ENCODE measurements around the gene PIGL. TPM values are rescaled to one million over a fixed set of nuclear protein-coding genes. Genes with fewer than 3 reads are reported as not detected.
"Not testable (repeated sequence)": the region's sequence is repeated elsewhere in the genome, so short reads cannot be mapped to it uniquely, and the experiment has no call there.

PIGL gene
- total RNA-seq, 1 donor from 2014 or later = 53.0 TPM

DNA sequence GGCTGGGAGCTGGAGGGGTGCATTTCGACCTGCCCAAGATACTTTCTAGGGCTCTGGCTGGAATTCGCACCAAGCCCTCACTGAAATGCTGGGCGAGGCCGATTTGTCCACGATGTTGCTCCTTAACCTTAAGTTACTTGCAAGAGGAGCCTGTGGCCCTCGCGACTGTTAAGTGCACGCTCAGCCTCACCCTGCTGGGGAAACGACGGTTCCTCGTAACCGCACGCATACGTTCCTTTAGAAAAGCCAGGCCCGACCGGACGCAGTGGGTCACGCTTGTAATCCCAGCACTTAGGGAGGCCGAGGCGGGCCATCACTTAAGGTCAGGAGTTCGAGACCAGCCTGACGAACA, 1.1 kb upstream of the PIGL start:
- H3K27me3 ChIP-seq (ENCODE audit: control insufficient read depth, insufficient read depth, low read length) = no peaks in the 10 kb centered on the region
- H3K36me3 ChIP-seq (ENCODE audit: control insufficient read depth, insufficient read depth, low read length) = no peaks in the 10 kb centered on the region
- DNase-seq (ENCODE audit: low read depth) = no peak
- no peak for TF ChIP-seq CTCF (IDR thresholded peaks at IDR 0.05; ENCODE audit: insufficient read depth, low read length, poor library complexity, severe bottlenecking)
- peak overlapping the region; percentile 82 for H3K4me3 ChIP-seq (ENCODE audit: low read depth, low read length)

GRCh38 chr17:16216341-16217001, 539 bp upstream of the PIGL start:
- not testable (repeated sequence) for DNase-seq (ENCODE audit: low read depth); H3K27me3 ChIP-seq (ENCODE audit: control insufficient read depth, insufficient read depth, low read length); H3K36me3 ChIP-seq (ENCODE audit: control insufficient read depth, insufficient read depth, low read length)
- H3K4me3 ChIP-seq (ENCODE audit: low read depth, low read length) = peak overlapping the region; percentile 82

DNA sequence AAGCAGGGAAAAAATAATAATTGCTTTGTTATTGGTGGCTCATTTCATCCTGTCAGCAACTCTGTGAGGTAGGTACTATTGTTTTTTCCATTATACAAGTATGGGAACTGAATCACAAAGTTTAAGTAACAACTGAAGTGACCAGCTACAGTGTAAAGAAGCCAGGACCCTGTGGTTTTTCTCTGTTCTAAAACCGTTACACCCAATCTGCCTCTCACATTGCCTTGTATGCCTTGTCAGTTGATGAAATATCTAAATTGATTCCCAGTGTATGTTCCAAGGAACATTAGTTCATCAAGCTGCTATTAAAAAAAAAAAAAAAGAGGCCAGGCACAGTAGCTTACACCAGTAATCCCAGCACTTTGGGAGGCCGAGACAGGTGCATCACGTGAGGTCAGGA, 5.4 kb downstream of the PIGL start:
- H3K36me3 ChIP-seq (ENCODE audit: control insufficient read depth, insufficient read depth, low read length) = no peaks in the 10 kb centered on the region
- TF ChIP-seq CTCF (IDR thresholded peaks at IDR 0.05; ENCODE audit: insufficient read depth, low read length, poor library complexity, severe bottlenecking) = no peak
- H3K27me3 ChIP-seq (ENCODE audit: control insufficient read depth, insufficient read depth, low read length) = no peaks in the 10 kb centered on the region
- DNase-seq (ENCODE audit: low read depth) = no peak
- no peak overlapping the region for H3K4me3 ChIP-seq (ENCODE audit: low read depth, low read length)

DNA sequence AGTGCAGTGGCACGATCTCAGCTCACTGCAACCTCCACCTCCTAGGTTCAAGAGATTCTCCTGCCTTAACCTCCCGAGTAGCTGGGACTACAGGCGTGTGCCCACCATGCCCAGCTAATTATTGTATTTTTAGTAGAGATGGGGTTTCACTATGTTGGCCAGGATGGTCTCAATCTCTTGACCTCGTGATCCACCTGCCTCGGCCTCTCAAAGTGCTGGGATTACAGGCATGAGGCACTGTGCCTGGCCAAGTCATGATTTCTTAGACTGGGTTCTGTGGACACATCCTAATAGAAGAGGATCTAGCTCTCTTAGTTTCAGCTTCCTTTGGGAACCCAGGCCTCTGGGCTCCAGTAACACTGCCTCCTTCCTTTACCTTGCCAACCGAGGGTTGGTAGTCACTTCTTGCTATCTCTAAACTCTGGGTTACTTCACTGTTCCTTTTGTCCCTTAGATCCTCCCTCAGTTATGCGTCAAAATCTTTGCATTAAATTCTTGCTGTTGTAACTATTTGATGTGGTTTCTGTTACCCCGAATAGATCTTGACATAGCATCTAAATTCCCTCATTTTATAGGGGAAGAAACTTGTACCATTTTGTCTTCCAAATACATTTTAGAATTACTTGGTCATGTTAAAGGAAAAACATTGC, 13.0 kb downstream of the PIGL start:
- H3K36me3 ChIP-seq (ENCODE audit: control insufficient read depth, insufficient read depth, low read length); DNase-seq (ENCODE audit: low read depth); H3K4me3 ChIP-seq (ENCODE audit: low read depth, low read length); H3K27me3 ChIP-seq (ENCODE audit: control insufficient read depth, insufficient read depth, low read length): not testable (repeated sequence)

DNA sequence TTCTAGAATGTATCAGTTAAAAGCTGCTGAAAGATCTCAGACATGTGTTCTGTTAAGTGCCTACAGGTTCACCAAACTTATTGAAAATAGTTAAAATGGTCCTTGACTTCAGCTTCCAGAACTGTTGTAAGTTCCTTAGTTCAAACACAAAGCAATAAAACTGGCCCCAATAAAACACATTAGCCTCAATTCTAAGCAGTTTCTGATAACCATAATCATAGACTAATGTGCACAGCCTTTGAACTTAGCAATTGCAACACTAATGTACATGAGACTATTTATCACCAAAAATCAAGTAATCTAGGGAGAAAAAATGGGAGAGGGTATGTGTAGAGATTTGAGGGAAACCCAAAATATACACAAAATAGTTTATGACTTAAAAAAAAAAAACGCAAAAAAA, 15.4 kb downstream of the PIGL start:
- TF ChIP-seq CTCF (IDR thresholded peaks at IDR 0.05; ENCODE audit: insufficient read depth, low read length, poor library complexity, severe bottlenecking) = no peak
- no peaks in the 10 kb centered on the region for H3K36me3 ChIP-seq (ENCODE audit: control insufficient read depth, insufficient read depth, low read length)

DNA sequence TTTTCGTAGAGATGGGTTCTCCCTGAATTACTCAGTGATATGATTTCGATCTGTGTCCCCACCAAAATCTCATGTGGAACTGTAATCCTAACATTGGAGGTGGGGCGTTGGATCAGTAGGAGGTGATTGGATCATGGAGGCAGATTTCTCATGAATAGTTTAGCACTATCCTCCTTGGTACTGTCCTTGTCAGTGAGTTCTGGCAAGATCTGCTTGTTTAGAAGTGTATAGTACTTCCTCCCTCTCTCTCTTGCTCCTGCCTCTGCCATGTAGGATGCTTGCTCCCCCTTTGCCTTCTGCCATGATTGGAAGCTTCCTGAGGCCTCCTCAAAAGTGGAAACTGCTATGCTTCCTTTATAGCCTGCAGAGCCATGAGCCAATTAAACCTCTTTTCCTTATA, 22.9 kb downstream of the PIGL start:
- H3K4me3 ChIP-seq (ENCODE audit: low read depth, low read length) = no peak overlapping the region
- TF ChIP-seq CTCF (IDR thresholded peaks at IDR 0.05; ENCODE audit: insufficient read depth, low read length, poor library complexity, severe bottlenecking) = no peak

More for the DNA sequence above, 15.4 kb downstream of the PIGL start:
- H3K4me3 ChIP-seq (ENCODE audit: low read depth, low read length) = no peak overlapping the region
- no peaks in the 10 kb centered on the region for H3K27me3 ChIP-seq (ENCODE audit: control insufficient read depth, insufficient read depth, low read length)
- DNase-seq (ENCODE audit: low read depth) = no peak

GRCh38 chr17:16241906-16242399, 24.9 kb downstream of the PIGL start:
- no peak overlapping the region for H3K4me3 ChIP-seq (ENCODE audit: low read depth, low read length)
- no peaks in the 10 kb centered on the region for H3K27me3 ChIP-seq (ENCODE audit: control insufficient read depth, insufficient read depth, low read length)
- no peaks in the 10 kb centered on the region for H3K36me3 ChIP-seq (ENCODE audit: control insufficient read depth, insufficient read depth, low read length)
- DNase-seq (ENCODE audit: low read depth) = no peak
- no peak for TF ChIP-seq CTCF (IDR thresholded peaks at IDR 0.05; ENCODE audit: insufficient read depth, low read length, poor library complexity, severe bottlenecking)

More for the DNA sequence above, 22.9 kb downstream of the PIGL start:
- Histone ChIP-seq H3K27me3 (ENCODE audit: control insufficient read depth, insufficient read depth, low read length) (no peaks in the 10 kb centered on the region), H3K36me3 (ENCODE audit: control insufficient read depth, insufficient read depth, low read length) (no peaks in the 10 kb centered on the region)
- no peak for DNase-seq (ENCODE audit: low read depth)

Data from kidney epithelial cell (primary cell).